NCI-H82 (cell line): ENCODE data around the gene BACE1.

Source experiments
- DNase-seq: peaks from one replicate; lab custom pipeline; 2025; lab: John Stamatoyannopoulos, UW

The BACE1 gene

GRCh38 chr11:117305145-117305544 lies 10.9 kb downstream of the BACE1 start:
- no peak for DNase-seq

GRCh38 chr11:117303646-117304315 lies 12.3 kb downstream of the BACE1 start:
- no peak for DNase-seq

- no peak for DNase-seq
Measured at GRCh38 chr11:117303101-117303500, 13.0 kb downstream of the BACE1 start.

GRCh38 chr11:117302228-117302627 lies 13.8 kb downstream of the BACE1 start:
- no peak for DNase-seq

GRCh38 chr11:117300773-117301172 lies 15.3 kb downstream of the BACE1 start:
- DNase-seq = no peak

GRCh38 chr11:117300283-117300663 lies 15.8 kb downstream of the BACE1 start:
- DNase-seq = no peak

- DNase-seq = no peak
Measured at GRCh38 chr11:117299351-117300282, 16.4 kb downstream of the BACE1 start.

GRCh38 chr11:117298195-117298594 lies 17.9 kb downstream of the BACE1 start:
- no peak for DNase-seq

- no peak for DNase-seq
Measured at GRCh38 chr11:117296881-117297280, 19.2 kb downstream of the BACE1 start.

- DNase-seq = no peak
Measured at GRCh38 chr11:117295438-117296137, 20.5 kb downstream of the BACE1 start.

- DNase-seq = no peak
Measured at GRCh38 chr11:117292616-117293015, 23.4 kb downstream of the BACE1 start.

GRCh38 chr11:117290809-117291396 lies 25.2 kb downstream of the BACE1 start, which contains the start of gene BACE1-AS:
TSS of gene BACE1-AS (plus strand) at chr11:117291346.
- DNase-seq = no peak

GRCh38 chr11:117289795-117290194 lies 26.3 kb downstream of the BACE1 start:
- DNase-seq = no peak

GRCh38 chr11:117287668-117288067 lies 28.4 kb downstream of the BACE1 start:
- no peak for DNase-seq

GRCh38 chr11:117286588-117286987 lies 29.5 kb downstream of the BACE1 start:
- DNase-seq = no peak

GRCh38 chr11:117284053-117284452 lies 32.0 kb downstream of the BACE1 start:
- DNase-seq = peak; percentile 86

- DNase-seq = no peak
Measured at GRCh38 chr11:117282956-117283355, 33.1 kb downstream of the BACE1 start.

- no peak for DNase-seq
Measured at GRCh38 chr11:117281869-117282268, 34.2 kb downstream of the BACE1 start.

- DNase-seq = no peak
Measured at GRCh38 chr11:117281159-117281558, 34.9 kb downstream of the BACE1 start.

- no peak for DNase-seq
Measured at GRCh38 chr11:117279711-117280376, 36.2 kb downstream of the BACE1 start.

GRCh38 chr11:117278347-117278746 lies 37.7 kb downstream of the BACE1 start:
- no peak for DNase-seq
